ENCODE results near the gene EPHB6. TPM values are rescaled to one million over a fixed set of nuclear protein-coding genes. Genes with fewer than 3 reads are reported as not detected.

The EPHB6 gene
- polyA plus RNA-seq, 1 experiment = 7.1 TPM

DNA sequence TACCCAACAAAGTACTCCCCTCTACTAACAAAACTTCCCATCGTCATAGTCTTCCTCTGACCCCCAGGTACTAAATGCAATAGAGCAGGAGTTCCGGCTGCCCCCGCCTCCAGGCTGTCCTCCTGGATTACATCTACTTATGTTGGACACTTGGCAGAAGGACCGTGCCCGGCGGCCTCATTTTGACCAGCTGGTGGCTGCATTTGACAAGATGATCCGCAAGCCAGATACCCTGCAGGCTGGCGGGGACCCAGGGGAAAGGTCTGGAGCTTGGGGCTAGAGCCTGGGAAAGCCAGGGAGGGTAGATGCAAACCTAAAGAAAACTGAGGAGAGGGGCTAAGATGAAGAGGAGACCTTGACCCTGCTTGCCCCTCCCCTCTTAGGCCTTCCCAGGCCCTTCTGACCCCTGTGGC lies 15.3 kb downstream of the EPHB6 start:
- ChIA-PET POLR2A (no interaction called here), CTCF (no interaction called here)
- Histone ChIP-seq H3K27me3 (ENCODE audit: control insufficient read depth, insufficient read depth, low read length) (no peaks in the 10 kb centered on the region), H3K4me3 (ENCODE audit: low read depth, low read length) (no peak overlapping the region), H3K36me3 (ENCODE audit: control insufficient read depth, insufficient read depth, low read length) (no peaks in the 10 kb centered on the region; the same call in 1 of the 2 replicates)
- TF ChIP-seq, protein P1, sequence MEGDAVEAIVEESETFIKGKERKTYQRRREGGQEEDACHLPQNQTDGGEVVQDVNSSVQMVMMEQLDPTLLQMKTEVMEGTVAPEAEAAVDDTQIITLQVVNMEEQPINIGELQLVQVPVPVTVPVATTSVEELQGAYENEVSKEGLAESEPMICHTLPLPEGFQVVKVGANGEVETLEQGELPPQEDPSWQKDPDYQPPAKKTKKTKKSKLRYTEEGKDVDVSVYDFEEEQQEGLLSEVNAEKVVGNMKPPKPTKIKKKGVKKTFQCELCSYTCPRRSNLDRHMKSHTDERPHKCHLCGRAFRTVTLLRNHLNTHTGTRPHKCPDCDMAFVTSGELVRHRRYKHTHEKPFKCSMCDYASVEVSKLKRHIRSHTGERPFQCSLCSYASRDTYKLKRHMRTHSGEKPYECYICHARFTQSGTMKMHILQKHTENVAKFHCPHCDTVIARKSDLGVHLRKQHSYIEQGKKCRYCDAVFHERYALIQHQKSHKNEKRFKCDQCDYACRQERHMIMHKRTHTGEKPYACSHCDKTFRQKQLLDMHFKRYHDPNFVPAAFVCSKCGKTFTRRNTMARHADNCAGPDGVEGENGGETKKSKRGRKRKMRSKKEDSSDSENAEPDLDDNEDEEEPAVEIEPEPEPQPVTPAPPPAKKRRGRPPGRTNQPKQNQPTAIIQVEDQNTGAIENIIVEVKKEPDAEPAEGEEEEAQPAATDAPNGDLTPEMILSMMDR (IDR thresholded peaks at IDR 0.05; ENCODE audit: insufficient read depth, low read depth, low read length) = no peak
- no peak for DNase-seq (ENCODE audit: low read depth)

DNA sequence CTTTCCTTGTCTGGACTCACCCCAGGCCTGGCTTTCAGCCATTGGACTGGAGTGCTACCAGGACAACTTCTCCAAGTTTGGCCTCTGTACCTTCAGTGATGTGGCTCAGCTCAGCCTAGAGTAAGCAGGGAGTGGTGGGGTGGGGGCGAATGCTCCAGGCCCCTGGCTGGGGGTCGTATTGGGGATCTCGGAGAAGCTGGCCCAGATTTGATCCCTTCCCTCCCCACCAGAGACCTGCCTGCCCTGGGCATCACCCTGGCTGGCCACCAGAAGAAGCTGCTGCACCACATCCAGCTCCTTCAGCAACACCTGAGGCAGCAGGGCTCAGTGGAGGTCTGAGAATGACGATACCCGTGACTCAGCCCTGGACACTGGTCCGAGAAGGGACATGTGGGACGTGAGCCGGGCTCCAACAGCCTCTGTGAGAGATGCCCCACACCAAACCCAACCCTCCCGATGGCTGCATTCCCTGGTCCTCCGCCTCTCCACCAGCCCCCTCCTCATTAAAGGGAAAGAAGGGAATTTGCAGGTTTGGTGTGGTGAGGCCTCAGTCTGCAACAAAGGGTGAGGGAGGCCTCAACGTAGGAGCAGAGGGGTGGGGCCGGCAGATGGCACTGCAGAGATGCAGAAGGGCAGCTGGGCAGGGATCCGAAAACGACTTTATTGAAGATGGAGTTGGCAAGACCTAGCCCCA lies 15.8 kb downstream of the EPHB6 start:
- ChIA-PET POLR2A (no interaction called here), CTCF (interaction anchor here (0.9 to 1.5 kb wide), 2 partner anchors 17 to 132 kb away, joined by 3 read pairs; partner anchors contain the start of gene EPHB6)
- TF ChIP-seq, protein P1 (IDR thresholded peaks at IDR 0.05; ENCODE audit: insufficient read depth, low read depth, low read length) = no peak
- no peak for DNase-seq (ENCODE audit: low read depth)
- Histone ChIP-seq H3K27me3 (ENCODE audit: control insufficient read depth, insufficient read depth, low read length) (no peaks in the 10 kb centered on the region), H3K36me3 (ENCODE audit: control insufficient read depth, insufficient read depth, low read length) (no peaks in the 10 kb centered on the region; the same call in 1 of the 2 replicates), H3K4me3 (ENCODE audit: low read depth, low read length) (no peak overlapping the region)

DNA sequence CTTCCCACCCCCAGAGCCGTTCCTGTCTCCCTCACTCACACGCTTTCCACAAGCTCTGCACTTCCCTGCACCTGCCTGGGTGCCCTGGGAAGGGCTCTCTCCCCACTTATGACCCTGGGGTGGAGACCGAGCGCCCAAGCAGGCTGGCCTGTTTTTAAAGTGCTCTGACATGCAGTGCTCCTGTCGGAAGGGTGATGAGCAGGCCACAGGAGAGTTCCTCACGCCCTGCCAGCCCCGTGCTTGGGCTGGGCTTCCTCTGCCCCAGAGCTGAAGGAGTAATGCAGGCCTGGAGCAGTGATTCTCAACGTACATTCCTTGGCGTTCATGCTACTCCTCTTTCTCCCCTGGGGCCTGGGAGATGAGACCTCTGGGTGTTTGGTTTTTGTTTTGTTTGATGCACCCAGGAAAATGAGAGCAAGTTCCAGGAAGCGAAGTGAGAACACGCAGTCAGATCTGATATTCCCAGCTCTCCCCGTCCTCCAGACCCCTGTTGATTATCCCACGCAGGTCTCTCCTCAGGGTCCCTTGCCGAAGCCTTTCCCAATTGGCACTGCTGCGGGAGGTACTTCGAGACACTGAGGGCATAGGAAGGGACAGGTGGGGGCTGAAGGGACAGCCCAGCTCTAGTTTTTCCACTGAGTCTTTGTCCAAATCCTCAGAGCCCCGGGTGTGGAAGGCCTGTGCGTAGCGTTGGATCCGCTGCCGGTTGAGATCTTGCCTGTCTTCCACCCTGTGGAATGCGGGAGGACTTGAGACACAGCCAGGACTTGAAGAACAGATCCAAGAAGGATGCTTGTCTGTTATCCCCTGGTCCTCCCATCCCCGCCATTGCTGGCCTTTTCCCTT lies 16.6 kb downstream of the EPHB6 start:
- CTCF ChIA-PET = interaction anchor here (0.9 to 2.2 kb wide), 7 partner anchors 9 to 343 kb away, joined by 3 to 13 read pairs (median 3); partner anchors contain the start of gene EPHB6
- TF ChIP-seq, protein P1 (IDR thresholded peaks at IDR 0.05; ENCODE audit: insufficient read depth, low read depth, low read length) = no peak
- DNase-seq (ENCODE audit: low read depth) = no peak
- Histone ChIP-seq H3K27me3 (ENCODE audit: control insufficient read depth, insufficient read depth, low read length) (no peaks in the 10 kb centered on the region), H3K4me3 (ENCODE audit: low read depth, low read length) (no peak overlapping the region), H3K36me3 (ENCODE audit: control insufficient read depth, insufficient read depth, low read length) (no peaks in the 10 kb centered on the region; the same call in 1 of the 2 replicates)
- POLR2A ChIA-PET = no interaction called here

DNA sequence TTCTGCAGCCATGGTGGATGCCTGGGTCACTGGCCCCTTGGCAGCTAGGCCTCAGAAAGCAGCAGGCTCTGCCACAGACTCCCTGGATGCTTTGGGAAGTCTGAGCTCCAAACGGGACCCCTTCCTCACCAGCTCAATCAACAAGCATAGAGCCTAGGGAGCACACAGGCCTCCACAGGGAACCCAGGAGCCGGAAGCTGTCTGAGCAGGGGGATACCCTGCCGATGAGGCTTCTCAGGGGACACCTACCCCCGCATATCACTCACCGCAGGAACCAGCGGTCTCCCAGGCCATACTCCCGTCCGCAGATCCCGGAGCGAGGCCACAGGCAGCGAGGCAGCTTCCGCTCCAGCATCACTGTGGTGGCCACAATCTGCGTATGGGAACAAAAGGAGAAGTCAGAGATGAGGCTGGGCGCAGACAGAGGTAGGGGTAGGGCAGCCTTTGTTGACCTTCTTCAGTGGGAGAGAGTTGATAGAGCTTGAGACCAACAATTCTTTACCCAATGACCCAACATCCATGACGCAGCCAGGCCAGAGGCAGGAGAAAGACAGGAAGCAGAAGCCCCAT lies 17.3 kb downstream of the EPHB6 start:
- TF ChIP-seq, protein P1 (IDR thresholded peaks at IDR 0.05; ENCODE audit: insufficient read depth, low read depth, low read length) = no peak
- CTCF ChIA-PET = interaction anchor here (0.9 to 2.2 kb wide), 7 partner anchors 8 to 343 kb away, joined by 3 to 13 read pairs (median 4); partner anchors contain the start of gene EPHB6
- H3K36me3 ChIP-seq (ENCODE audit: control insufficient read depth, insufficient read depth, low read length) = no peaks in the 10 kb centered on the region; the same call in 1 of the 2 replicates
- no peaks in the 10 kb centered on the region for H3K27me3 ChIP-seq (ENCODE audit: control insufficient read depth, insufficient read depth, low read length)
- no peak for DNase-seq (ENCODE audit: low read depth)
- POLR2A ChIA-PET = no interaction called here
- H3K4me3 ChIP-seq (ENCODE audit: low read depth, low read length) = no peak overlapping the region

All from BJ (cell line).